ENCODE results near the gene LDLRAD1.
"Not testable (repeated sequence)": the region's sequence is repeated elsewhere in the genome, so short reads cannot be mapped to it uniquely, and the experiment has no call there.

LDLRAD1 gene

GRCh38 chr1:53992085-53992874, 25.7 kb downstream of the LDLRAD1 start:
- DNase-seq, result no peak

- no peak for DNase-seq
Measured at GRCh38 chr1:53987880-53988279, 30.1 kb downstream of the LDLRAD1 start.

GRCh38 chr1:53986458-53986857, 31.5 kb downstream of the LDLRAD1 start:
- no peak for DNase-seq

- no peak for DNase-seq
Measured at GRCh38 chr1:53984726-53985125, 33.3 kb downstream of the LDLRAD1 start.

GRCh38 chr1:53982763-53983104, 35.3 kb downstream of the LDLRAD1 start:
- DNase-seq, result no peak

- DNase-seq, result no peak
Measured at GRCh38 chr1:53982034-53982762, 35.8 kb downstream of the LDLRAD1 start.

- no peak for DNase-seq
Measured at GRCh38 chr1:53981220-53981619, 36.8 kb downstream of the LDLRAD1 start.

- no peak for DNase-seq
Measured at GRCh38 chr1:53979712-53980450, 38.1 kb downstream of the LDLRAD1 start.

GRCh38 chr1:53975861-53976260, 42.1 kb downstream of the LDLRAD1 start:
- DNase-seq, result no peak

- no peak for DNase-seq
Measured at GRCh38 chr1:53971718-53972117, 46.3 kb downstream of the LDLRAD1 start.

- DNase-seq, result not testable (repeated sequence)
Measured at GRCh38 chr1:53969323-53969722, 48.7 kb downstream of the LDLRAD1 start.

GRCh38 chr1:53968125-53968513, 49.9 kb downstream of the LDLRAD1 start:
- DNase-seq, result no peak

- DNase-seq, result no peak
Measured at GRCh38 chr1:53967409-53968124, 50.4 kb downstream of the LDLRAD1 start.

GRCh38 chr1:53966794-53967193, 51.2 kb downstream of the LDLRAD1 start:
- DNase-seq, result no peak

- DNase-seq, result no peak
Measured at GRCh38 chr1:53964109-53964508, 53.9 kb downstream of the LDLRAD1 start.

- no peak for DNase-seq
Measured at GRCh38 chr1:53963460-53963859, 54.5 kb downstream of the LDLRAD1 start.

- no peak for DNase-seq
Measured at GRCh38 chr1:53962395-53962794, 55.6 kb downstream of the LDLRAD1 start.

- no peak for DNase-seq
Measured at GRCh38 chr1:53959664-53960250, 58.2 kb downstream of the LDLRAD1 start.
